ENCODE data around the gene NAV2.

The NAV2 gene

GRCh38 chr11:19808076-19808911 is 95.7 kb downstream of the NAV2 start:
- DNase-seq (ENCODE audit: low read depth, low spot score) = no peak

GRCh38 chr11:19810852-19811251 is 98.2 kb downstream of the NAV2 start:
- no peak for DNase-seq (ENCODE audit: low read depth, low spot score)

- no peak for DNase-seq (ENCODE audit: low read depth, low spot score)
Observed at GRCh38 chr11:19811380-19811779, 98.7 kb downstream of the NAV2 start.

- no peak for DNase-seq (ENCODE audit: low read depth, low spot score)
Observed at GRCh38 chr11:19812096-19812495, 99.5 kb downstream of the NAV2 start.

GRCh38 chr11:19812710-19813109 is 100.1 kb downstream of the NAV2 start:
- DNase-seq (ENCODE audit: low read depth, low spot score) = no peak

GRCh38 chr11:19813158-19813879 is 100.7 kb downstream of the NAV2 start:
- no peak for DNase-seq (ENCODE audit: low read depth, low spot score)

GRCh38 chr11:19814421-19814820 is 101.8 kb downstream of the NAV2 start:
- no peak for DNase-seq (ENCODE audit: low read depth, low spot score)

GRCh38 chr11:19816040-19816439 is 103.4 kb downstream of the NAV2 start:
- DNase-seq (ENCODE audit: low read depth, low spot score) = peak; percentile 22

- no peak for DNase-seq (ENCODE audit: low read depth, low spot score)
Observed at GRCh38 chr11:19816817-19817216, 104.2 kb downstream of the NAV2 start.

- no peak for DNase-seq (ENCODE audit: low read depth, low spot score)
Observed at GRCh38 chr11:19817265-19817851, 104.7 kb downstream of the NAV2 start.

- DNase-seq (ENCODE audit: low read depth, low spot score) = no peak
Observed at GRCh38 chr11:19817870-19818269, 105.2 kb downstream of the NAV2 start.

- no peak for DNase-seq (ENCODE audit: low read depth, low spot score)
Observed at GRCh38 chr11:19818619-19819018, 106.0 kb downstream of the NAV2 start.

- no peak for DNase-seq (ENCODE audit: low read depth, low spot score)
Observed at GRCh38 chr11:19819148-19819547, 106.5 kb downstream of the NAV2 start.

GRCh38 chr11:19820100-19820499 is 107.5 kb downstream of the NAV2 start:
- DNase-seq (ENCODE audit: low read depth, low spot score) = peak; percentile 86

- no peak for DNase-seq (ENCODE audit: low read depth, low spot score)
Observed at GRCh38 chr11:19821412-19821875, 108.8 kb downstream of the NAV2 start.

- DNase-seq (ENCODE audit: low read depth, low spot score) = no peak
Observed at GRCh38 chr11:19821993-19822392, 109.4 kb downstream of the NAV2 start.

- DNase-seq (ENCODE audit: low read depth, low spot score) = no peak
Observed at GRCh38 chr11:19822531-19822930, 109.9 kb downstream of the NAV2 start.

- no peak for DNase-seq (ENCODE audit: low read depth, low spot score)
Observed at GRCh38 chr11:19826606-19827005, 114.0 kb downstream of the NAV2 start.

GRCh38 chr11:19827399-19828135 is 114.9 kb downstream of the NAV2 start:
- DNase-seq (ENCODE audit: low read depth, low spot score) = no peak

- no peak for DNase-seq (ENCODE audit: low read depth, low spot score)
Observed at GRCh38 chr11:19828382-19829108, 115.9 kb downstream of the NAV2 start.
